DOHH2 (cell line): ENCODE measurements around the gene DLL1.

Source experiments
- CTCF ChIP-seq: fragments of 200-600 bp; sonication (generic); IDR thresholded peaks from one replicate; pipeline ENCODE4 v1.5.1; 2014; ENCODE audit warnings: antibody characterized with exemption, mild to moderate bottlenecking, low read depth, low read length; ENCODE audit not compliant: poor library complexity, severe bottlenecking
- EZH2phosphoT487 ChIP-seq: fragments of 200-600 bp; sonication (generic); IDR thresholded peaks from 2 replicates; pipeline ENCODE4 v1.6.1; 2017; ENCODE audit warnings: borderline replicate concordance, mild to moderate bottlenecking, antibody characterized with exemption, low read length, moderate library complexity, mixed read lengths

GRCh38 chr6:170301184-170301583 lies 10.3 kb upstream of the DLL1 start:
- no peak for TF ChIP-seq CTCF
- no peak for TF ChIP-seq EZH2phosphoT487
